GM23248 (cell line): ENCODE results near the gene NSUN7.

Source experiments
- EZH2 ChIP-seq: fragments of 200-600 bp; sonication (generic); IDR thresholded peaks from 2 replicates; pipeline ENCODE4 v1.6.1; 2018; ENCODE audit warnings: antibody characterized with exemption, mild to moderate bottlenecking; ENCODE audit not compliant: insufficient read depth, poor library complexity, severe bottlenecking
- EZH2phosphoT487 ChIP-seq: fragments of 200-600 bp; sonication (generic); IDR thresholded peaks from 2 replicates; pipeline ENCODE4 v1.6.1; 2018; ENCODE audit warnings: antibody characterized with exemption, moderate library complexity, mild to moderate bottlenecking, low read depth; ENCODE audit not compliant: insufficient read depth

GRCh38 chr4:40848251-40848650 lies 98.5 kb downstream of the NSUN7 start:
- TF ChIP-seq EZH2phosphoT487 (no peak), EZH2 (no peak)
